K562 (cell line): ENCODE data around the gene ZNF738. TPM values are rescaled to one million over a fixed set of nuclear protein-coding genes. Genes with fewer than 3 reads are reported as not detected.

Experiments used
- ATAC-seq: fragments of 200-7000 bp; cut with Tn5 transposase; 3 replicates; pipeline ENCODE4 v1.9.1; 2020; ENCODE audit warnings: moderate library complexity
- BruUV-seq: library from RNA; stranded (reverse); fragments of 400-500 nt; replicated peaks from 2 replicates; lab custom pipeline; 2021; lab: Mats Ljungman, UMichigan
- CTCF ChIA-PET: fragments of 300-600 bp; formaldehyde crosslinking; extraction: SDS; loops from one replicate; lab custom pipeline; 2021; ENCODE audit warnings: low intra/inter-chr PET ratio; lab: Yijun Ruan, JAX
- POLR2A ChIA-PET: fragments of 300-600, 350-650 bp; sonication (Branson Sonifier 250); formaldehyde crosslinking; extraction: SDS; loops from one replicate; lab custom pipeline; 2021; ENCODE audit warnings: antibody characterized with exemption, inconsistent platforms; lab: Yijun Ruan, JAX
- DNase-seq, 4 experiments: peaks; one replicate each; pipeline versions ENCODE4 v3.0.0 to v3.0.0-alpha.2; 2011 to 2018; ENCODE audit warnings: low spot score in 3 of 4, mixed read lengths in 3 of 4; ENCODE audit errors: extremely low read depth in 1 of 4
- FAIRE-seq: peaks from 2 replicates; lab custom pipeline; 2011; peaks lifted over from hg19 to GRCh38; lab: Jason Lieb, UNC
- H2AFZ ChIP-seq: 2 replicates; pipeline ENCODE4 v1.6.0; 2011; ENCODE audit warnings: low read depth, low read length, control low read depth, inconsistent platforms
- H3K27ac ChIP-seq: fragments of 200-600 bp; 3 replicates; pipeline ENCODE4 v1.8.0; 2011; ENCODE audit warnings: low read depth, mild to moderate bottlenecking, control low read depth, inconsistent platforms, low read length, moderate library complexity, mixed read lengths; ENCODE audit errors: extremely low read depth
- H3K27me3 ChIP-seq, 2 experiments: fragments of 300-600 bp in 1 of 2; 2 replicates in 1 of 2; 3 replicates in 1 of 2; pipeline versions ENCODE4 v1.6.0 to v1.8.0; 2011; ENCODE audit warnings: inconsistent platforms in 2 of 2, low read length in 2 of 2, mild to moderate bottlenecking in 1 of 2, mixed read lengths in 1 of 2, moderate library complexity in 1 of 2; ENCODE audit not compliant: control insufficient read depth in 2 of 2, insufficient read depth in 2 of 2
- H3K36me3 ChIP-seq: fragments of 300-600 bp; 3 replicates; pipeline ENCODE4 v1.8.0; 2011; ENCODE audit warnings: mild to moderate bottlenecking, low read length, inconsistent platforms; ENCODE audit not compliant: control insufficient read depth, insufficient read depth
- H3K4me1 ChIP-seq, 2 experiments: fragments of 200-600 bp in 1 of 2; replicated peaks in 1 of 2; 2 replicates in 1 of 2; 3 replicates in 1 of 2; pipeline versions ENCODE4 v1.5.1 to v1.8.0; 2011; ENCODE audit warnings: inconsistent platforms in 2 of 2, low read length in 2 of 2, mild to moderate bottlenecking in 1 of 2, mixed read lengths in 1 of 2, moderate library complexity in 1 of 2; ENCODE audit not compliant: control insufficient read depth in 2 of 2, insufficient read depth in 2 of 2
- H3K4me2 ChIP-seq: 2 replicates; pipeline ENCODE4 v1.6.1; 2011; ENCODE audit warnings: low read length, control low read depth, inconsistent platforms, mixed read lengths; ENCODE audit not compliant: insufficient read depth
- H3K4me3 ChIP-seq: fragments of 200-600 bp; sonication (generic), shearing (Covaris generic); 2 replicates; pipeline ENCODE4 v1.5.1; 2016; ENCODE audit warnings: control low read depth, inconsistent platforms
- H3K79me2 ChIP-seq: fragments of 200-600 bp; 3 replicates; pipeline ENCODE4 v1.8.0; 2011; ENCODE audit warnings: low read length, inconsistent platforms; ENCODE audit not compliant: control insufficient read depth, insufficient read depth
- H3K9ac ChIP-seq, 2 experiments: 2 replicates each; pipeline versions ENCODE4 v1.6.0 to v1.6.1; 2011; ENCODE audit warnings: low read depth in 2 of 2, low read length in 2 of 2, control low read depth in 1 of 2, inconsistent platforms in 1 of 2, mild to moderate bottlenecking in 1 of 2, mixed read lengths in 1 of 2; ENCODE audit not compliant: insufficient read depth in 1 of 2
- H3K9me1 ChIP-seq: one replicate; pipeline ENCODE4 v1.6.0; 2011; ENCODE audit warnings: inconsistent platforms, mild to moderate bottlenecking, low read length, moderate library complexity; ENCODE audit not compliant: control insufficient read depth, insufficient read depth
- H3K9me3 ChIP-seq: replicated peaks from 2 replicates; pipeline ENCODE4 v1.5.1; 2011; ENCODE audit warnings: low read depth, low read length, inconsistent platforms; ENCODE audit not compliant: control insufficient read depth, insufficient read depth
- H4K20me1 ChIP-seq: replicated peaks from 2 replicates; pipeline ENCODE4 v1.6.1; 2011; ENCODE audit warnings: low read length, inconsistent platforms, mixed read lengths; ENCODE audit not compliant: control insufficient read depth, insufficient read depth
- E4F1 ChIP-seq: fragments of 250-450 bp; sonication (Bioruptor Pico); IDR thresholded peaks from 2 replicates; pipeline ENCODE4 v1.5.0; 2021; ENCODE audit warnings: mild to moderate bottlenecking, borderline replicate concordance
- FOXJ2 ChIP-seq: fragments of 200-800 bp; sonication (Bioruptor generic); IDR thresholded peaks from 2 replicates; pipeline ENCODE4 v1.6.1; 2016; ENCODE audit warnings: missing genetic modification characterization, missing compliant biosample characterization
- KAT2B ChIP-seq: IDR thresholded peaks from one replicate; pipeline ENCODE4 v1.6.1; 2012; ENCODE audit warnings: low read depth, mild to moderate bottlenecking, control low read depth, inconsistent platforms, low read length, moderate library complexity
- MYBL2 ChIP-seq, 2 experiments: fragments of 450-650 bp in 1 of 2; sonication (generic) in 1 of 2; formaldehyde crosslinking in 1 of 2; IDR thresholded peaks; 2 replicates each; pipeline versions ENCODE4 v1.6.1 to v1.8.1; 2017 to 2022; ENCODE audit warnings: borderline replicate concordance in 1 of 2, inconsistent platforms in 1 of 2, low read depth in 1 of 2, mild to moderate bottlenecking in 1 of 2, missing genetic modification reagents in 1 of 2, moderate library complexity in 1 of 2
- RFX1 ChIP-seq: fragments of 450-650 bp; IDR thresholded peaks from 2 replicates; pipeline ENCODE4 v1.6.1; 2016; ENCODE audit warnings: mild to moderate bottlenecking, moderate library complexity
- TAF7 ChIP-seq: fragments of 450-650 bp; IDR thresholded peaks from 2 replicates; pipeline ENCODE4 v1.6.1; 2016; ENCODE audit warnings: missing genetic modification characterization, missing compliant biosample characterization
- TRIM25 ChIP-seq: fragments of 450-650 bp; IDR thresholded peaks from 2 replicates; pipeline ENCODE4 v1.7.0; 2016; ENCODE audit warnings: borderline replicate concordance
- ZBTB26 ChIP-seq: fragments of 450-650 bp; formaldehyde crosslinking; IDR thresholded peaks from 2 replicates; pipeline ENCODE4 v1.4.0; 2022; ENCODE audit warnings: missing genetic modification characterization
- ZNF174 ChIP-seq: fragments of 250-450 bp; sonication (Bioruptor Pico); IDR thresholded peaks from 2 replicates; pipeline ENCODE4 v1.4.0; 2020; ENCODE audit warnings: mild to moderate bottlenecking
- ZNF512 ChIP-seq: IDR thresholded peaks from 2 replicates; pipeline ENCODE4 v1.6.1; 2016; ENCODE audit warnings: missing genetic modification characterization, missing compliant biosample characterization
- WGBS: fragments of 100-300 bp; shearing (Covaris generic); methylation state at CpG from one replicate; pipeline ENCODE4 v1.1.6; 2016; ENCODE audit warnings: low coverage, mixed read lengths; ENCODE audit not compliant: insufficient coverage; ENCODE audit errors: missing lambda C conversion rate; 5-methylcytosine and 5-hydroxymethylcytosine counted together
- in situ Hi-C: fragments of 300-500 bp; cut with MboI; formaldehyde crosslinking; loops from 4 replicates; pipeline ENCODE4 v1.15.0; 2018; ENCODE audit warnings: inconsistent platforms, mixed read lengths
- intact Hi-C: fragments of 100-400 bp; cut with micrococcal nuclease; formaldehyde crosslinking; loops from 2 replicates; pipeline ENCODE4 v1.14.2; 2022
- polyA plus RNA-seq, 8 experiments: library from polyadenylated mRNA; depleted of rRNA in 4 of 8; stranded (reverse) in 5 of 8; unstranded in 3 of 8; fragments of >200 nt; fragmentation: Nextera tagmentation in 2 of 8; fragmentation: Illumina TruSeq in 1 of 8; extraction: Ambion mirVana in 2 of 8; extraction: Trizol in 1 of 8; gene quantifications; 2 replicates each; pipeline versions ENCODE4 v1.2.1 to v1.2.3, GENCODE V29; 2011 to 2014; ENCODE audit warnings: inconsistent platforms in 1 of 8, missing spikeins in 1 of 8
- total RNA-seq, 7 experiments: library from RNA; depleted of rRNA in 6 of 7; stranded (reverse); fragments of >200 nt in 6 of 7; fragmentation: Illumina TruSeq in 2 of 7; extraction: Trizol in 2 of 7; gene quantifications; 2 replicates each; pipeline versions ENCODE4 v1.2.1 to v1.2.3, GENCODE V29; 2011 to 2021; ENCODE audit warnings: low replicate concordance in 1 of 7

Gene ZNF738
- total and polyA plus RNA-seq, 9 of the 15 experiments (the other 6 are each of a cell fraction or from before 2014, with no cell fraction given) = 5.6 to 15.0 (median 8.6) TPM

GRCh38 chr19:21328885-21329605 lies 29.8 kb upstream of the ZNF738 start, which contains the start of gene ZNF708:
Gene ZNF708 (minus strand): TSS chr19:21329410. CDS start chr19:21329212, 198 bp downstream.
- ATAC-seq = peak; percentile 100
- H3K27me3 ChIP-seq = no peaks in the 10 kb centered on the region
- WGBS = 2% methylated on average over 32 of the region's 32 CpGs
- ChIA-PET CTCF (no interaction called here), POLR2A (interaction anchor here (0.6 to 2.2 kb wide), 12 partner anchors 8 to 293 kb away, joined by 3 to 7 read pairs (median 4); partner anchors contain the start of gene ZNF429)
- FAIRE-seq = peak; percentile 93
- DNase-seq = peak; percentile 70 to 94 (median 82)
- peak within 1 kb of the TSS; percentile 79 to 98 for H3K9ac ChIP-seq
- peak within 1 kb of the TSS; percentile 84 for H3K27ac ChIP-seq
- peak within 1 kb of the TSS; percentile 88 for H3K4me2 ChIP-seq
- intact Hi-C loops = no loop called here
- H3K9me1 ChIP-seq = no peaks in the 10 kb centered on the region
- peaks cover 28% of the 10 kb centered on the region for H3K79me2 ChIP-seq
- H4K20me1 ChIP-seq = no peaks in the 10 kb centered on the region
- H3K4me3 ChIP-seq = peak within 1 kb of the TSS; percentile 73
- in situ Hi-C loops = no loop called here
- H3K36me3 ChIP-seq = peaks cover 14% of the 10 kb centered on the region; the same call in 1 of the 3 replicates
- H3K4me1 ChIP-seq = peaks cover 4 to 6% of the 10 kb centered on the region in 2 experiments; a peak in 4 of 5 replicates
- BruUV-seq = no TSS peak
- peaks cover 3% of the 10 kb centered on the region; the same call in 1 of the 2 replicates for H3K9me3 ChIP-seq
- H2AFZ ChIP-seq = peak within 1 kb of the TSS; percentile 99
- TF ChIP-seq E4F1 (CRISPR knock-in tag) = no peak
- TF ChIP-seq ZNF174 (CRISPR knock-in tag) = no peak
- no peak for TF ChIP-seq ZBTB26 (CRISPR knock-in tag)
- TF ChIP-seq ZNF512 (tag) = no peak
- no peak for TF ChIP-seq TRIM25
- peak; percentile 78 for TF ChIP-seq TAF7
- no peak for TF ChIP-seq RFX1
- no peak for TF ChIP-seq FOXJ2
- no peak for TF ChIP-seq MYBL2 (IDR thresholded peaks at IDR 0.05; ENCODE audit: low read depth)
- TF ChIP-seq MYBL2 (CRISPR knock-in tag; IDR thresholded peaks at IDR 0.05; ENCODE audit: borderline replicate concordance) = no peak
- TF ChIP-seq KAT2B = no peak
